Ectodermal cell (in vitro differentiated cells): ENCODE data around the gene STX1A.
"Not testable (repeated sequence)": the region's sequence is repeated elsewhere in the genome, so short reads cannot be mapped to it uniquely, and the experiment has no call there.

Experiments used
- H3K27ac ChIP-seq: 2 replicates; pipeline ENCODE4 v1.7.0; 2013; ENCODE audit warnings: mild to moderate bottlenecking, low read depth, low read length; ENCODE audit not compliant: insufficient read depth, poor library complexity, severe bottlenecking
- H3K27me3 ChIP-seq: 2 replicates; pipeline ENCODE4 v1.7.0; 2013; ENCODE audit warnings: mild to moderate bottlenecking, low read length; ENCODE audit not compliant: insufficient read depth, control insufficient read depth, poor library complexity, severe bottlenecking
- H3K36me3 ChIP-seq: one replicate; pipeline ENCODE4 v1.7.0; 2013; ENCODE audit warnings: low read length; ENCODE audit not compliant: control insufficient read depth, insufficient read depth
- H3K4me1 ChIP-seq: one replicate; pipeline ENCODE4 v1.7.0; 2013; ENCODE audit warnings: low read length; ENCODE audit not compliant: control insufficient read depth, insufficient read depth
- H3K4me3 ChIP-seq: 2 replicates; pipeline ENCODE4 v1.7.0; 2013; ENCODE audit warnings: low read depth, low read length, control low read depth; ENCODE audit not compliant: insufficient read depth
- H3K9me3 ChIP-seq: 2 replicates; pipeline ENCODE4 v1.7.0; 2013; ENCODE audit warnings: mild to moderate bottlenecking, low read length, moderate library complexity; ENCODE audit not compliant: control insufficient read depth
- WGBS, 2 experiments: methylation state at CpG; one replicate each; pipeline ENCODE4 v1.1.7; 2013; ENCODE audit warnings: missing lambda C conversion rate in 2 of 2; 5-methylcytosine and 5-hydroxymethylcytosine counted together

Gene STX1A

DNA sequence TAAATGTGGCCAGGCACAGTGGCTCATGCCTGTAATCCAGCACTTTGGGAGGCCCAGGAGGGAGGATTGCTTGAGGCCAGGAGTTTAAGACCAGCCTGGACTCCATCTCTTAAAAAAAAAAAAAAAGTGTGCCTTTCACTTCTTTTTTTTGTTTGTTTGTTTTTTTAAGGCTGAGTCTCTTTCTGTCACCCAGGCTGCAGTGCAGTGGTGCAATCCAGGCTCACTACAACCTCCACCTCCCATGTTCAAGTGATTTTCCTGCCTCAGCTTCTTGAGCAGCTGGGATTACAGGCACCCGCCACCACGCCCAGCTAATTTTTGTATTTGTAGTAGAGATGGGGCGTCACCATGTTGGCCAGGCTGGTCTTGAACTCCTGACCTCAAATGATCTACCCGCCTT is 2.7 kb upstream of the STX1A start:
- H3K27ac ChIP-seq, H3K4me1 ChIP-seq, H3K4me3 ChIP-seq, H3K9me3 ChIP-seq, H3K36me3 ChIP-seq: not testable (repeated sequence)
- WGBS, 2 experiments = 88 to 90% methylated on average over 4 of the region's 4 CpGs
- H3K27me3 ChIP-seq = peaks cover 24% of the 10 kb centered on the region

GRCh38 chr7:73721377-73721817 is 1.9 kb upstream of the STX1A start:
- Histone ChIP-seq H3K27me3 (peaks cover 24% of the 10 kb centered on the region), H3K4me1 (peaks cover 3% of the 10 kb centered on the region), H3K27ac (no peak overlapping the region), H3K9me3 (no peaks in the 10 kb centered on the region), H3K4me3 (no peak overlapping the region), H3K36me3 (no peaks in the 10 kb centered on the region)
- 90 to 96% methylated on average over 3 of the region's 3 CpGs for WGBS, 2 experiments

- 92 to 93% methylated on average over 9 of the region's 9 CpGs for WGBS, 2 experiments
Observed at GRCh38 chr7:73720443-73720842, 974 bp upstream of the STX1A start.

GRCh38 chr7:73719806-73720169 is 319 bp upstream of the STX1A start:
- Histone ChIP-seq H3K9me3 (no peaks in the 10 kb centered on the region), H3K4me1 (peaks cover 3% of the 10 kb centered on the region), H3K4me3 (no peak overlapping the region), H3K36me3 (no peaks in the 10 kb centered on the region), H3K27me3 (peaks cover 24% of the 10 kb centered on the region), H3K27ac (no peak overlapping the region)
- WGBS, 2 experiments = 13% methylated on average over 16 of the region's 16 CpGs

More at GRCh38 chr7:73720443-73720842, 974 bp upstream of the STX1A start:
- H3K27ac ChIP-seq, H3K36me3 ChIP-seq, H3K9me3 ChIP-seq, H3K4me3 ChIP-seq, H3K4me1 ChIP-seq: not testable (repeated sequence)
- peaks cover 24% of the 10 kb centered on the region for H3K27me3 ChIP-seq

DNA sequence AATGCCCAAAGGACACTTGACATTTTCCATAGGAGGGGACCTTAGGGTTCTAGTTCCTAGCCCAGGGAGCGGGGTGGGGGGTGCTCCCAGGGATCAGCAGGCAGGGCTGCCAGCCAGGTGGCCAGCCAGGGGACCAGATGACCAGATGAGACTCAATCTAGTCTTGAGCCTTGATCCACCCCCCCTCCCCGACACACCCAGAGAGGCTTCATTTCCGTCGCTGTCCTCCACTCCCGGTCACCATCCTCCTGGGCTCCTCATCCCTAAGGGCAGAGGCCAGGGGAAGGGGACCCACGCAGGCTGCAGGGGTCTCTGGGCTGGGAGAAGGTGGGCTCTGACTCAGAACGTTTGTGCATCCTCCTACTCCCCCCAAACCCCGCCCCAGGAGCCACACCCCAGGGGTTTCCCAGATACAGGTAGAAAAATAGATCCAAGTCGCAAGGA is 1.0 kb downstream of the STX1A start:
- 55 to 61% methylated on average over 9 of the region's 9 CpGs for WGBS, 2 experiments
- Histone ChIP-seq H3K27ac (no peak overlapping the region), H3K4me3 (peak overlapping the region; percentile 89)

DNA sequence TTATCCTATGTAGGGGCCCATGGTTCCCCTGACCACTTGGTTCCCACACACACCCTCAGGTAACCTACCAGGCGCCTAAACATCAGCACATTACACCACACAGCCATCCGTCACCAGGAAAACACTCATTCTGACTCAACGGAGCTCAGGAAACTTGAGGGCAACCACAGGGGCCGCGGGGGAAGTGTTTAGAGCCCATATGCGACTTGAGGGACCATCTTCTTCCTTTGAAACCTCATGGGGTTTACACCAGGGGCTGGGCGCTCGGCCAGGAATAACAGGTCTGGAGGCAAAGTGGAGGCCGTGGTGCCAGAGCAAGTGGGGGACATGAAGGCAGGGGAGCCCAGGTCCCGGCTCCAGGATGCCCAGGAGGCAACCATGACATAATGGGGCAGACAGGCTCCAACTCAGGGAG is 1.5 kb downstream of the STX1A start:
- peaks cover 24% of the 10 kb centered on the region for H3K27me3 ChIP-seq
- 87 to 90% methylated on average over 10 of the region's 10 CpGs for whole genome bisulfite sequencing, 2 experiments
- H3K27ac ChIP-seq = no peak overlapping the region

More for the DNA sequence above, 1.0 kb downstream of the STX1A start:
- Histone ChIP-seq H3K27me3 (peaks cover 24% of the 10 kb centered on the region), H3K4me1 (peaks cover 3% of the 10 kb centered on the region), H3K36me3 (no peaks in the 10 kb centered on the region), H3K9me3 (no peaks in the 10 kb centered on the region)

GRCh38 chr7:73717025-73717807 is 2.3 kb downstream of the STX1A start:
- Histone ChIP-seq H3K36me3 (no peaks in the 10 kb centered on the region), H3K4me1 (peaks cover 3% of the 10 kb centered on the region), H3K9me3 (no peaks in the 10 kb centered on the region), H3K27me3 (peaks cover 24% of the 10 kb centered on the region), H3K27ac (no peak overlapping the region), H3K4me3 (no peak overlapping the region)
- WGBS, 2 experiments = 94% methylated on average over 13 of the region's 13 CpGs

More for the DNA sequence above, 1.5 kb downstream of the STX1A start:
- H3K9me3 ChIP-seq = no peaks in the 10 kb centered on the region
- no peak overlapping the region for H3K4me3 ChIP-seq
- H3K4me1 ChIP-seq = peaks cover 3% of the 10 kb centered on the region
- no peaks in the 10 kb centered on the region for H3K36me3 ChIP-seq

- Histone ChIP-seq H3K9me3 (no peaks in the 10 kb centered on the region), H3K4me1 (peaks cover 3% of the 10 kb centered on the region), H3K27me3 (peaks cover 24% of the 10 kb centered on the region), H3K4me3 (no peak overlapping the region), H3K27ac (no peak overlapping the region), H3K36me3 (no peaks in the 10 kb centered on the region)
- WGBS, 2 experiments = 92 to 94% methylated on average over 4 of the region's 4 CpGs
Observed at GRCh38 chr7:73716318-73716890, 3.1 kb downstream of the STX1A start.

DNA sequence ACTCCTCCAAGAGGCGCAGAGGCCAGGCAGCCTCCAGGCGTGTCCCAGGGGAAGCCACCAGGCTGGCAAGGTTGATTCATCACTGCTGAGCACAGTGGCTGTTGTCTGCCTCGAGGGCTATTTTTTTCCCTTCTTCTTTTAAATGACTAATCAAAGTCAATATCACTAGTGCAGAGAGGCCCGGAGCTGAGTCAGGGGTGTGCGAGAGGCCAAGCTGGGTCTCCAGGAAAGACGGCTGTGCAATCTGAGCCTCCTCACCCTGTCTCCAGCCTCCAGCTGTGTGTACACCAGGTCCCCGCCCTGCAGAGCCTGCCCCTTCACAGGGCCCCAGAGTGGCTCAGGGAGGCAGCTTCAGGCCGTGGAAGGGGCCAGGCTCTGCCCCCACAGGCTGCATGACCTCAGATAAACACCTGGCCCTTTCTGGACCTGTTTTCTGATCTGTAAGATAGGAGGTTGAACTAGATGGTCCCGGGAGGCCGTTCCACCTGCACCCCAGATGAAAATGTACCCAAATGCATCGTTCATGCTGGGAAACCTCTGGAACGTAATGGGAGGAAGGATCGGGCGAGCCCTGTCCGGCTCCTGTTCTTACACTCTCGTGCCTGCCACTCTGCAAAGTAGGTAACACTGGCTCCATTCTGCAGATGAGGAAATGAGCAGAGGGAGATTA is 3.7 kb downstream of the STX1A start:
- H3K27ac ChIP-seq = no peak overlapping the region
- 90 to 91% methylated on average over 16 of the region's 16 CpGs for WGBS, 2 experiments
- peaks cover 24% of the 10 kb centered on the region for H3K27me3 ChIP-seq

GRCh38 chr7:73713319-73713718 is 6.2 kb downstream of the STX1A start:
- H3K27me3 ChIP-seq, H3K9me3 ChIP-seq, H3K27ac ChIP-seq, H3K4me1 ChIP-seq, H3K36me3 ChIP-seq, H3K4me3 ChIP-seq: not testable (repeated sequence)
- whole genome bisulfite sequencing, 2 experiments = 93 to 97% methylated on average over 6 of the region's 6 CpGs

More for the DNA sequence above, 3.7 kb downstream of the STX1A start:
- no peak overlapping the region for H3K4me3 ChIP-seq
- H3K4me1 ChIP-seq = peaks cover 3% of the 10 kb centered on the region
- H3K9me3 ChIP-seq = no peaks in the 10 kb centered on the region
- no peaks in the 10 kb centered on the region for H3K36me3 ChIP-seq
